GM12872 (cell line): Measurements from ENCODE around the gene SLC38A6.

Source experiments
- TF ChIP-seq, protein P1 (sequence below): IDR thresholded peaks from 3 replicates; pipeline ENCODE4 v1.5.1; 2011; ENCODE audit warnings: low read depth, mild to moderate bottlenecking, low read length, moderate library complexity; ENCODE audit not compliant: insufficient read depth

The SLC38A6 gene

DNA sequence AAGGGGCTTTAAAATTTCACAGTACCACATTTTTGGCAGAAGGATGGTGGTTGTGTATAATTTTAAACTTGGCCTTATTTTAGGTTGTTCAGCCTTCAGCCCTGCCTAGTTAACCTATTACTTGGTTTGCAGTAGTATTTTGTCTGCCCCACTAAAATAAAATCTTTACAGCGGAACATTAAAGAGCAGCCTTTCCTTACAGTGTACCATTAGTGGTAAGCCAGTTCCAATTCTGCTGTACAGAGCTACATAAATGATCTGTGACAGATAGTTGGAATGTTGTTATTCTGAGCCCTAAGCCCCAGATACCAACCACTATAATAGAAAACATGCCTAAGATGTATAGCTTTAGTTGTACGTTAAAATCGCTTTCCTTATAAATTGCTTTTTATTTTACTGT is 56.2 kb downstream of the SLC38A6 start:
- TF ChIP-seq, protein P1, sequence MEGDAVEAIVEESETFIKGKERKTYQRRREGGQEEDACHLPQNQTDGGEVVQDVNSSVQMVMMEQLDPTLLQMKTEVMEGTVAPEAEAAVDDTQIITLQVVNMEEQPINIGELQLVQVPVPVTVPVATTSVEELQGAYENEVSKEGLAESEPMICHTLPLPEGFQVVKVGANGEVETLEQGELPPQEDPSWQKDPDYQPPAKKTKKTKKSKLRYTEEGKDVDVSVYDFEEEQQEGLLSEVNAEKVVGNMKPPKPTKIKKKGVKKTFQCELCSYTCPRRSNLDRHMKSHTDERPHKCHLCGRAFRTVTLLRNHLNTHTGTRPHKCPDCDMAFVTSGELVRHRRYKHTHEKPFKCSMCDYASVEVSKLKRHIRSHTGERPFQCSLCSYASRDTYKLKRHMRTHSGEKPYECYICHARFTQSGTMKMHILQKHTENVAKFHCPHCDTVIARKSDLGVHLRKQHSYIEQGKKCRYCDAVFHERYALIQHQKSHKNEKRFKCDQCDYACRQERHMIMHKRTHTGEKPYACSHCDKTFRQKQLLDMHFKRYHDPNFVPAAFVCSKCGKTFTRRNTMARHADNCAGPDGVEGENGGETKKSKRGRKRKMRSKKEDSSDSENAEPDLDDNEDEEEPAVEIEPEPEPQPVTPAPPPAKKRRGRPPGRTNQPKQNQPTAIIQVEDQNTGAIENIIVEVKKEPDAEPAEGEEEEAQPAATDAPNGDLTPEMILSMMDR = no peak

GRCh38 chr14:61041704-61042103 is 60.7 kb downstream of the SLC38A6 start:
- TF ChIP-seq, protein P1 = no peak

DNA sequence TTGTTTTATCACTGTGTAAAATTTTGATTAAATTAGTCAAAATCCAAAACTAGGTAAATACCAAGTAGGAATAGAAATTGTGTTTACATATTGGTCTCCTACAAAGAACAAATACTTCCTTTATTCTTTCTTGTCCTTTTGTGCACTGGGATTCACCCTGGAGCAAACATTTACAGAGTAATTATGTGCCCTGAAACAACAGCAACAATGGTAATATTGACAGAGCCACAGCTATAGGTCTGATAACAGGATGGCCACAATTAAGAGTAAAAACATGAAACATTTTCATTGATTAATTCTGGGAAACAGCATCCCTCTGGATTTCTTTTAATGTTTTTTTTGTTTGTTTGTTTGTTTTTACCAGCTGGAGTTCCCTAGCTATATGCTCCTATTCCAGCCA is 61.2 kb downstream of the SLC38A6 start:
- TF ChIP-seq, protein P1 = no peak

GRCh38 chr14:61043506-61043905 is 62.5 kb downstream of the SLC38A6 start:
- TF ChIP-seq, protein P1 = no peak

- TF ChIP-seq, protein P1 = no peak
Measured at GRCh38 chr14:61047021-61047420, 66.0 kb downstream of the SLC38A6 start.

- TF ChIP-seq, protein P1 = no peak
Measured at GRCh38 chr14:61048640-61049039, 67.6 kb downstream of the SLC38A6 start.

- TF ChIP-seq, protein P1 = no peak
Measured at GRCh38 chr14:61050417-61050816, 69.4 kb downstream of the SLC38A6 start.

DNA sequence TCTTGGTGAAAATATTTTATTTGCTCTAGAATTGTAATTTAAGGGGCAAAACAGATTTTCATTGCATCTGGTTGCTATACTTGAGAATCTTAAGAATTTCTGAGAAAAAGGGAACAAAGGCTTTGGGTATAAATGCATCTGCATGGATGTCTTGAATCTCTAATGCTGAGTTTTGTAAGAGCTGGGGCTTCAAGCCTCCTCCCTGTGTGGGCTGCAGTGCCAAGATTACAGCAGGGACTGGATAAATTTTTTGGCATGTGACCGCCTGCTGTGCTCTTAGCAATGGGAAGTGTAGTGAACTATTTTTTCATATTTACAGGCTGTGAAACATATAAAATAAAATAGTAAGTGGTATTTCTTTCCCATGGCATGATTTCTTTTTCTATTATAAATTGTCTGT is 70.0 kb downstream of the SLC38A6 start:
- TF ChIP-seq, protein P1 = no peak
